IPS-20b (cell line): ENCODE measurements around the gene FHAD1.
"Not testable (repeated sequence)": the region's sequence is repeated elsewhere in the genome, so short reads cannot be mapped to it uniquely, and the experiment has no call there.

Experiments used
- H3K27ac ChIP-seq: one replicate; pipeline ENCODE4 v1.5.1; 2013; ENCODE audit warnings: low read length
- H3K27me3 ChIP-seq: 2 replicates; pipeline ENCODE4 v1.6.1; 2013; ENCODE audit warnings: mild to moderate bottlenecking, low read length, inconsistent platforms; ENCODE audit not compliant: insufficient read depth
- H3K36me3 ChIP-seq: 2 replicates; pipeline ENCODE4 v1.6.1; 2013; ENCODE audit warnings: low read depth, mild to moderate bottlenecking, inconsistent platforms, low read length, moderate library complexity; ENCODE audit not compliant: insufficient read depth
- H3K4me1 ChIP-seq: 2 replicates; pipeline ENCODE4 v1.6.1; 2013; ENCODE audit warnings: mild to moderate bottlenecking, control low read depth, inconsistent platforms, low read length, moderate library complexity; ENCODE audit not compliant: insufficient read depth
- H3K4me3 ChIP-seq: 2 replicates; pipeline ENCODE4 v1.5.1; 2013; ENCODE audit warnings: mild to moderate bottlenecking, low read length, inconsistent platforms
- H3K9ac ChIP-seq: 2 replicates; pipeline ENCODE4 v1.6.1; 2013; ENCODE audit warnings: low read depth, mild to moderate bottlenecking, inconsistent platforms, low read length, moderate library complexity
- H3K9me3 ChIP-seq: 2 replicates; pipeline ENCODE4 v1.6.1; 2013; ENCODE audit warnings: mild to moderate bottlenecking, low read depth, low read length, inconsistent platforms; ENCODE audit not compliant: insufficient read depth

FHAD1 gene

DNA sequence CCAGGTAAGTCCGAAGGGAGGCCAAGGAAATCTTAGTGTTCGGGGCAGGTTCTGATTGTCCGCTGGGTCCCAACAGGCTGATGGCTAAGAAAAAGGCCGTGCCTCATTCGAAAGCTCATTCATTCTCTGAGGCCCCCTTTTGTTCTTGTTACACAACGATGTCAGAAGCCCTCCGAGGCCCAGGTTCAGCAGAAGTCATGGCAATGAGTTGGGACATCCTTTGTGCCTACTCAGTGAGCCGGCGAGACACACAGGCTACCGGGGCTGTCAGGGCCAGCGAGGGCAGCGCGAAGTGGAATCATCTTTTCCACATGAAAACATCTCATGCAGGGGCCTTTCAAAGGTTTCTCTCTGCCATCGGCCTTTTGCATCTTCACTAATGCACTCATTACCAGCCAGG, 113.7 kb downstream of the FHAD1 start:
- H3K9me3 ChIP-seq: no peaks in the 10 kb centered on the region
- H3K27ac ChIP-seq: no peak overlapping the region
- no peak overlapping the region for H3K9ac ChIP-seq
- no peaks in the 10 kb centered on the region for H3K27me3 ChIP-seq
- H3K4me1 ChIP-seq: no peaks in the 10 kb centered on the region
- H3K36me3 ChIP-seq: no peaks in the 10 kb centered on the region
- no peak overlapping the region for H3K4me3 ChIP-seq

DNA sequence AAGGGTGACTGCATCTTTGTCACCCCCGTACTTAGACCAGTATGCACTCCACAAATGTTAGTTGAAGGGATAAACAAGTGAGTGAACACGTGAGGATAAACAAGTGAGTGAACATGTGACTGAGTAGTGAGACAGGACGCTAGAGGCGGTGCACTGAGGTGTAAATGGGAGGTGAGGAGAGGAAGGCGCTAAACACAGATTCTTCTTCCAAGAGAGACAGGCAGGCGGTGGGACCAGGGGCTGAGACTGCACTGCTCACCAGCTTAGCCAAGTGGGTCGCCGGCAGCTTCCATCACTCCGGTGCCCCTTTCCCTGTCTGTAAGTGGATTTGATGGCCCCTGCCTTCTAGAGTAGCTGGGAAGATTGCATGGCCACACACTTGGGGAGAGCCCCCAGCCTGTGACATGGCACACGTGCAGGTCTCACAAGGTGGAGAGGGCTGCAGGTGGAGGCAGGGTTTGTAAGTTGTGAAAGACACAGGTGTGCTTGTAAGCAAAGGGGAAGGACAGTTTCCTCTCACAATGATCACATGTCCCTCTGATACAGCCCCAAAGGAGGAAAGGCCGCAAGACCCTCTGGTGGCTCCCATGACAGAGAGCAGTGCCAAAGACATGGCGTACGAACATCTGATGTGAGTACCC, 115.2 kb downstream of the FHAD1 start:
- H3K36me3 ChIP-seq: no peaks in the 10 kb centered on the region
- no peaks in the 10 kb centered on the region for H3K27me3 ChIP-seq
- H3K4me1 ChIP-seq: no peaks in the 10 kb centered on the region
- no peak overlapping the region for H3K9ac ChIP-seq
- no peaks in the 10 kb centered on the region for H3K9me3 ChIP-seq
- H3K4me3 ChIP-seq: no peak overlapping the region
- H3K27ac ChIP-seq: no peak overlapping the region

DNA sequence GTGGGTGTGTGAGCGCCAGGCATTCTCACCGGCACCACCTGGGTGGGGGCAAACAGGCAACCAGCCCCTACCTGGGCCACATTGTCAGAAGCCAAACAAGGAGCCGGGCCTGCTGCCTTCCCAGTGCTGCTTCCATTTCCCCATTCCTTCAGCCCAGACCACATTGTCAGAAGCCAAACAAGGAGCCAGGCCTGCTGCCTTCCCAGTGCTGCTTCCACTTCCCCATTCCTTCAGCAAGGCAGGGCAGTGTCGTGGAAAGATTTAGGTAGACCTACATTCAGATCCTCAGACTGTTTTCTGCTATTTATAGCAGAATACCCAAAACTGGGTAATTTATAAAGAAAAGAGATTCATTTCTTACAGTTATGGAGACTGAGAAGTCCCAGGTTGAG, 115.7 kb downstream of the FHAD1 start:
- Histone ChIP-seq H3K27ac (no peak overlapping the region), H3K27me3 (no peaks in the 10 kb centered on the region), H3K9me3 (no peaks in the 10 kb centered on the region), H3K4me1 (no peaks in the 10 kb centered on the region), H3K36me3 (no peaks in the 10 kb centered on the region), H3K9ac (no peak overlapping the region), H3K4me3 (no peak overlapping the region)

DNA sequence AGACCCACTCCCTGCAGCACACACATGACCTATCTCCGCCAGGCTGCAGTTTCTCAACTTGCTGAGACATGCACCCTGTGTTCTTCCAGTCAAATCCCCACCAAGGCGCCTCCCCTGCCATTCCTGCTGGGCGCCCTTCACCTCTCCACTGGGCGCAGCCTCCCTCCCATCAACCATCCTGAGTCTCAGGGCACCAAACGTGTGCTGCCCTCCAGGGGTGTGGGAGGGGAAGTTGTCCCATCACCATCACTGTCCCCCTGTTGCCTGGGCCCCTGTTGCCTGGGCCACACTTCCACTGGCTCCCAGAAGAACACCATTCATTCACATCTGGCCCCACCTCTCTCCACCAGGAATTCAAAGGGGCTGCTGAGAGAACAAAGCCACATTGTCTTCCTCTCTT, 117.7 kb downstream of the FHAD1 start:
- Histone ChIP-seq H3K4me1 (no peaks in the 10 kb centered on the region), H3K9me3 (no peaks in the 10 kb centered on the region), H3K9ac (no peak overlapping the region), H3K27ac (no peak overlapping the region), H3K27me3 (no peaks in the 10 kb centered on the region), H3K36me3 (no peaks in the 10 kb centered on the region), H3K4me3 (no peak overlapping the region)

DNA sequence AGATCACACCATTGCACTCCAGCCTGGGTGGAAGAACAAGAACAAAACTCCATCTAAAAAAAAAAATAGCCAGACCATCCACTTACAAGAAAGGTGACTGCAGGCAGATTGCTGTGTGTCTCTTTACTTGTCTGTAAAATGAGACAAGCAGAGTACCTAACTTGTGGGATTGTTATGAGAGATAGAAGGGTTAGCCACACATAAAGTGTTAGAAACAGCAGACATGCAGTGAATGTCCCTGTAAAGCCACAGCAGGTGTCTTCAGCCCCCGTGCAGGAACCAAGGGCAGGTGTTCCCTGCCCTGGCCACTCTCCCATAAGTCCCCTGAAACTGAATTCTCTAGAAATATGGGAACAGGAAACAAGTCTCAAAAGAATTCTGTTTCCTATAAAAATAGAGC, 121.9 kb downstream of the FHAD1 start:
- Histone ChIP-seq H3K9ac (no peak overlapping the region), H3K4me3 (no peak overlapping the region), H3K27me3 (no peaks in the 10 kb centered on the region), H3K4me1 (no peaks in the 10 kb centered on the region), H3K36me3 (no peaks in the 10 kb centered on the region), H3K27ac (no peak overlapping the region), H3K9me3 (no peaks in the 10 kb centered on the region)

DNA sequence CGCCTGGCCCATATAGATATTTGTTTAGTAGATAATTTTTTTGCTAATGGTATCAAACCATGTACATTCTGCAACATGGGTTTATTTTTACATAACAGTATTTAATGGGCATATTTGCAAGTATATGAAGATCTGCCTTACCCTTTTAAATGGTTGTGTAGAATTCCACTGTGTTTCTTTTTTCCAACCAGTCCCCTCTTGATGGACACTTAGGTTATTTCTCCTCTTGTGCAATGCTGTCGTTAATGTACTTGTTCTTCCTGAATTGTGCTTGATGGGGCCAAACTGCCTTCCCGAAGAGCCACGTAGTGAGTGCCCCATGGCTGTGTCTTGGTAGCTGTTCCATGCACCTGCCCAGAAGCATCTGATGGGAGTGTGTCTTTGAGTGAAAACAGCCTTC, 123.2 kb downstream of the FHAD1 start:
- no peaks in the 10 kb centered on the region for H3K27me3 ChIP-seq
- no peaks in the 10 kb centered on the region for H3K9me3 ChIP-seq
- H3K36me3 ChIP-seq: no peaks in the 10 kb centered on the region
- H3K9ac ChIP-seq: no peak overlapping the region
- no peak overlapping the region for H3K4me3 ChIP-seq
- no peaks in the 10 kb centered on the region for H3K4me1 ChIP-seq
- H3K27ac ChIP-seq: no peak overlapping the region

DNA sequence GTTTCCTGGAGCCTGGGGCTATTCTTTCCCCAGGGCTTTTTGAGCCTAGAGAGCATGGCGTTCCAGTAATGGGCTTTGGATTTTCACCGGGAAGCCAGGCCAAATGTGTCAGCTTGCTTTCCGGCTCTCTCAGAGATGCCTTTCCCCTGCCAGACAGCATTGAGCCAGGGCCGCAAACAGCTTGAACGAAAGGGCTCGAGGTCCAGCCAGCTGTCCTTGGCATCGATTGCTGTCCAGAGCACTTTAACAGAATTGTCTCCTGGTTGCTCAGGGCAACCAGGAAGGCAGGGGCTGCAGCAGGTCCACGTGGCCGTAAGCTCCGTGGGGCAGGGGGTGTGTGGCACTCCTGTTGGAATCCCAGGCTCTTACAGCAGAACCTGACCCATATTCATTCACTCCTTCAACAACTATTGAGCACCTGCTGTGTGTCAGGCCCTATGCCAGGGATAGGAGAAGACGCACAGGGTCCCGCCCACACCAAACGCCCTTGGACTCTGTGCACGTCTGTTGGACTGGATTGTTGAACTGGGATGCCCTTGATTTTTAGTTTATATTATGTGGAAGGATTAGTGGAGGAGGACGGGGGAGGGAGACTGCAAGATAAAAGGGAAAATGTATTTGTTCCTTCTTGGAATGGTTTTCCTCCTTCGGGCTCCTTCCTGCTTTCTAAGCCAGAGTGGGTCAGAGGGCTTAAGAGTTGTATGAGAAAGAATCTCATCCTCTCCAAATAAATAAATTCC, 123.9 kb downstream of the FHAD1 start:
- Histone ChIP-seq H3K4me1 (no peaks in the 10 kb centered on the region), H3K9me3 (no peaks in the 10 kb centered on the region), H3K4me3 (no peak overlapping the region), H3K27me3 (no peaks in the 10 kb centered on the region), H3K9ac (no peak overlapping the region), H3K27ac (no peak overlapping the region), H3K36me3 (no peaks in the 10 kb centered on the region)

DNA sequence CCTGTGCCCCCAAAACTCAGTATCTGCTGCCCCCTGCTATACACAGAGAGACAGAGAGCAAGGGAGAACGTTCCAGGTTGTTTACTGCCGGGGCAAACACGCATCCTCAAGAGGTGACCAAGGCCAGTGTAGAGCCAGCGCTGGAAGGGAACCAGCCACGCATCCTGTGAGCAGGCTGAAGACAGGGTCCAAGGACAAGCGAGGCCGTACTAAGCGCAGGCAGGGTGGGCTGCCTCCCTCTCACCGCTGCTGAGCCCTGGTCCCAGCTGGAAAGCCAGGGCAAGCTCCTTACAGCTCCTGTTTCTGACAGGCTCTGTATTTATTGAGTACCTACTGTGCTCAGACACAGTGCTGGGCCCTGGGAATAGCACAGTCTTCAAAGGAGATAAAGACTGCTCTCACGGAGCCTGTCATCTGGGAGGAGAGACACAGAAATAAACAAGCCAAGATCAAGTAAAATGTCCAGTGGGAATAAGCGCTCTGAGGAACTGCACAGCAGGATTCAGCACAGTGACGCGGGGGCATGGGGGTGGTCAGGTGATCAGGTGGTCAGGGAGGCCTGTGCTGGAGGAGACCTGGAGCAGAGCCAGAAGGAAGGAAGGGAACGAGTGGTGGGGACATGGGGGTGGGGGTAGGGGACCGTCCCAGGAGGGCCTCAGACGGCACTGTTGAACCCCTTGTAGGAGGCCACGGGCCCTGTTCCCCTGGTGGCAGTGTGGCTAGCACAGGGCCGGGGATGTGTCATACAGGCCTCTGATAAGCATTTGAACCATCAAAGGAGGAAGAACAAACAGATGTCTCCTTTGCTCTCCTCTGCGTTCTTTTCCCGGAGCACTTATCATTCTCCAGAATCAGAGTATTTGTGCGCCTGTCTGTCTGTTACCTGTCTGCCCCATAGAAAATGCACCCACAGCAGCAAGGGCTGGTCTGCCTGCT, 124.9 kb downstream of the FHAD1 start:
- no peaks in the 10 kb centered on the region for H3K4me1 ChIP-seq
- no peak overlapping the region for H3K9ac ChIP-seq
- H3K36me3 ChIP-seq: no peaks in the 10 kb centered on the region
- H3K9me3 ChIP-seq: no peaks in the 10 kb centered on the region
- no peak overlapping the region for H3K27ac ChIP-seq
- H3K27me3 ChIP-seq: no peaks in the 10 kb centered on the region
- no peak overlapping the region for H3K4me3 ChIP-seq

DNA sequence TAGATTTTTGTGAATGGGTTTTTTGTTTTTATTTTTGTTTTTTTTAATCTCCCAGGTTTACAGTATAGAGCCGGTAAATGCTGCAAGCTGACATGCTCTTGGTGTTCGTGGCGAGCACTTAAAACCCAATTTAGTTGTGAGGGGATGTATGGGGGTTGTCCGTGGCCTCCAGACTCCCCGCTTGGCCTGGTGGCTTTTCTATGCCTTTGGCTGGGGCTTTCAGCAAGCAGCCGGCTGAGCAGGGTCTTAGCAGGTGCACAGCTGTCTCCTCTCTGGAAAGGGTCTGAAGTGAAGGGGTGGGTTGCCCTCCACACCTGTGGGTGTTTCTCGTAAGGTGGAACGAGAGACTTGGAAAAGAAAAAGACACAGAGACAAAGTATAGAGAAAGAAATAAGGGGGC, 131.7 kb downstream of the FHAD1 start:
- Histone ChIP-seq H3K4me1 (peaks cover 5% of the 10 kb centered on the region; the same call in 1 of the 2 replicates), H3K9ac (no peak overlapping the region), H3K27ac (no peak overlapping the region), H3K36me3 (no peaks in the 10 kb centered on the region), H3K4me3 (no peak overlapping the region), H3K9me3 (no peaks in the 10 kb centered on the region), H3K27me3 (peaks cover 39% of the 10 kb centered on the region)

DNA sequence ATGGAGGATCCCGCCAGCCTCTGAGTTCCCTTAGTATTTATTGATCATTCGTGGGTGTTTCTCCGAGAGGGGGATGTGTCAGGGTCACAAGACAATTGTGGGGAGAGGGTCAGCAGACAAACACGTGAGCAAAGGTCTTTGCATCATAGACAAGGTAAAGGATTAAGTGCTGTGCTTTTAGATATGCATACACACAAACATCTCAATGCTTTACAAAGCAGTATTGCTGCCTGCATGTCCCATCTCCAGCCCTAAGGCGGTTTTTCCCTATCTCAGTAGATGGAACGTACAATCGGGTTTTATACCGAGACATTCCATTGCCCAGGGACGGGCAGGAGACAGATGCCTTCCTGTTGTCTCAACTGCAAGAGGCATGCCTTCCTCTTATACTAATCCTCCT, 132.1 kb downstream of the FHAD1 start:
- not testable (repeated sequence) for H3K27ac ChIP-seq, H3K9ac ChIP-seq, H3K36me3 ChIP-seq, H3K4me3 ChIP-seq, H3K4me1 ChIP-seq, H3K9me3 ChIP-seq
- peaks cover 44% of the 10 kb centered on the region for H3K27me3 ChIP-seq

DNA sequence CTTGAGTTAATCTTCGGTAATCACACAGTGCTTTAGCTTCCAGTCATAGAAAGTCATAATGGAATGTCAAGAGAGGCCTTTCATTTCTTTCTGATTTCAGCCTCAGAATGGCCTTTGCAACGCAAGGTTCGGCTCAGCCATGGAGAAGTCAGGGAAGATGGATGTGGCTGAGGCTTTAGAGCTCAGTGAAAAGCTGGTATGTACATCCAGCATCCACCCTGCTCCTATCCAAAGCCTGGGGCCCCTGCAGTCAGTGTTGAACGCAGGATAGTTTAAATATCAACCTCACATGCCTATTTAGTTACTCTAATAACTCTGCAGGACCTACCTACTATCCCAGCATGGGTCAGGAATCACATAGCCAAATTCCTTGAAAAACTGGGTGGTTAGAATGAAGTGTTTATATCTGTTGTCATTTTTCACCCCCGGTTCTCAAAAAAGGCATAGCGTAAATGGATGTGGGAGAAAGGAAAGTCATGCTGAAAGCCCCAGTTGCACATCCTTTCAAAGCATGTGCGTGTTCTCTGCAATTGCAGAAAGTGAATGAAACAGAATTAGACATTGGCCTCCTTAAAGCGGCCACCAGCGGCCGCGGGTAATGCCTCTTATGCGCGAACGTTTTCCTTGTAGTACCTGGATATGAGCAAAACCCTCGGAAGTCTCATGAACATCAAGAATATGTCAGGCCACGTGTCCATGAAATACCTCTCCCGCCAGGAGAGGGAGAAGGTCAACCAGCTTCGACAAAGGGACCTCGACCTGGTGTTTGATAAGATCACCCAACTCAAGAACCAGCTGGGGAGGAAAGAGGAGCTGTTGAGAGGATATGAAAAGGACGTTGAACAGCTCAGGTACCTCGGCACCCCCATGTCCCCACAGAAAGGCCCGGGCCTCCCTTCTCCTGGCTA, 133.8 kb downstream of the FHAD1 start:
- H3K36me3 ChIP-seq: no peaks in the 10 kb centered on the region
- H3K4me3 ChIP-seq: no peak overlapping the region
- H3K9ac ChIP-seq: no peak overlapping the region
- H3K9me3 ChIP-seq: no peaks in the 10 kb centered on the region
- peaks cover 60% of the 10 kb centered on the region for H3K27me3 ChIP-seq
- H3K4me1 ChIP-seq: peaks cover 21% of the 10 kb centered on the region; the same call in 1 of the 2 replicates
- H3K27ac ChIP-seq: no peak overlapping the region
